ENCODE measurements around the gene POU6F2. TPM values are rescaled to one million over a fixed set of nuclear protein-coding genes. Genes with fewer than 3 reads are reported as not detected.

The POU6F2 gene
- total and polyA plus RNA-seq, 12 donors: 0.03 to 0.31 (median 0.19) TPM; not detected in 9

DNA sequence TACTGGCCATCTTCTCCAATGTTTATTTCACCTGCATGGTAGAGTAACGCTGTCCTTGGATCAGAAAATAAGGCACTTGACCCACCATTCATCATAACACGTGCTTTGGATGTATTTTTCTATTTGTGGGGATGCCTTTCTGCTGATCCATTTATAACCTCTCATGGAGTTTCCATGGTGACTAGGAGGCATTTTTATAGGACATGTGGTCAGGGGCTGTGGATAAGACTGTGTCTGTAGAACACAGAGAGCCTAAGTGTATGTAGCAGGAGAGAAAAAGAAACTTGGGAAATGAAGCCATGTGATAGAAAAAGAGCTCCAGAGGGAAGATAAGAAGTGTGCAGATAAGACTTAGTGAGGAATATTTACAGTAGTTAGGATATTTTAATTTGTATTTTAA lies 184.2 kb downstream of the POU6F2 start:
- Histone ChIP-seq H3K27me3 (no peaks in the 10 kb centered on the region), H3K27ac (no peak overlapping the region), H3K4me1 (replicated peaks in 1 of 2) (no peaks in the 10 kb centered on the region), H3K9me3 (replicated peaks in 1 of 3) (no peaks in the 10 kb centered on the region), H3K36me3 (replicated peaks in 1 of 2) (no peaks in the 10 kb centered on the region), H3K4me3 (no peak overlapping the region)
- WGBS, 4 donors: 61 to 75% (median 73%) methylated on average over 2 of the region's 2 CpGs
- DNase-seq: no peak
- TF ChIP-seq CTCF (IDR thresholded peaks at IDR 0.05) (no peak), POLR2A (IDR thresholded peaks at IDR 0.05) (no peak)
- intact Hi-C loops (cut with DNase I): no loop called here

GRCh38 chr7:39164887-39165286 lies 187.2 kb downstream of the POU6F2 start:
- DNase-seq: no peak
- Histone ChIP-seq H3K36me3 (replicated peaks in 1 of 2) (no peaks in the 10 kb centered on the region), H3K27ac (no peak overlapping the region), H3K4me3 (no peak overlapping the region), H3K27me3 (no peaks in the 10 kb centered on the region), H3K9me3 (replicated peaks in 1 of 3) (no peaks in the 10 kb centered on the region), H3K4me1 (replicated peaks in 1 of 2) (no peaks in the 10 kb centered on the region)
- WGBS, 4 donors: 70 to 81% (median 78%) methylated on average over 4 of the region's 4 CpGs
- no peak for TF ChIP-seq POLR2A (IDR thresholded peaks at IDR 0.05)
- intact Hi-C loops (cut with DNase I): no loop called here

- Histone ChIP-seq H3K36me3 (replicated peaks in 1 of 2) (no peaks in the 10 kb centered on the region), H3K4me3 (no peak overlapping the region), H3K4me1 (replicated peaks in 1 of 2) (no peaks in the 10 kb centered on the region), H3K9me3 (replicated peaks in 1 of 3) (no peaks in the 10 kb centered on the region), H3K27ac (no peak overlapping the region), H3K27me3 (no peaks in the 10 kb centered on the region)
- no peak for DNase-seq
- WGBS, 4 donors: 68 to 81% (median 72%) methylated on average over 8 of the region's 8 CpGs
- TF ChIP-seq CTCF (IDR thresholded peaks at IDR 0.05): no peak
- intact Hi-C loops (cut with DNase I): no loop called here
Observed at GRCh38 chr7:39168403-39169098, 190.8 kb downstream of the POU6F2 start.

GRCh38 chr7:39172137-39172536 lies 194.4 kb downstream of the POU6F2 start:
- Histone ChIP-seq H3K4me3 (no peak overlapping the region), H3K4me1 (replicated peaks in 1 of 2) (no peaks in the 10 kb centered on the region), H3K9me3 (replicated peaks in 1 of 3) (no peaks in the 10 kb centered on the region), H3K27me3 (no peaks in the 10 kb centered on the region), H3K27ac (no peak overlapping the region), H3K36me3 (replicated peaks in 1 of 2) (no peaks in the 10 kb centered on the region)
- no peak for TF ChIP-seq CTCF (IDR thresholded peaks at IDR 0.05)
- no peak for TF ChIP-seq POLR2A (IDR thresholded peaks at IDR 0.05)
- no peak for DNase-seq
- WGBS, 4 donors: 62 to 79% (median 70%) methylated on average over 1 of the region's 1 CpG
- intact Hi-C loops (cut with DNase I): no loop called here

- no peak for TF ChIP-seq CTCF (IDR thresholded peaks at IDR 0.05)
- TF ChIP-seq POLR2A (IDR thresholded peaks at IDR 0.05): no peak
- H3K4me1 ChIP-seq (replicated peaks in 1 of 2): no peaks in the 10 kb centered on the region
- no peaks in the 10 kb centered on the region for H3K36me3 ChIP-seq (replicated peaks in 1 of 2)
- H3K27me3 ChIP-seq: no peaks in the 10 kb centered on the region
- H3K4me3 ChIP-seq: no peak overlapping the region
- 67 to 73% (median 70%) methylated on average over 3 of the region's 3 CpGs for WGBS, 4 donors
- no peaks in the 10 kb centered on the region for H3K9me3 ChIP-seq (replicated peaks in 1 of 3)
- no peak overlapping the region for H3K27ac ChIP-seq
- intact Hi-C loops (cut with DNase I): no loop called here
- no peak for DNase-seq
Observed at GRCh38 chr7:39181398-39181797, 203.7 kb downstream of the POU6F2 start.
